Astrocyte (in vitro differentiated cells and primary cell): ENCODE data around the gene KLRC4.
"Not testable (repeated sequence)": the region's sequence is repeated elsewhere in the genome, so short reads cannot be mapped to it uniquely, and the experiment has no call there.

Source experiments
- EZH2 ChIP-seq: IDR thresholded peaks from 2 replicates; pipeline ENCODE4 v1.6.1; 2012; ENCODE audit warnings: mild to moderate bottlenecking, low read length, inconsistent platforms; ENCODE audit not compliant: insufficient read depth
- TF ChIP-seq, protein P1 (sequence below): IDR thresholded peaks from 2 replicates; pipeline ENCODE4 v1.5.1; 2011; ENCODE audit warnings: low read depth, mild to moderate bottlenecking, inconsistent platforms, low read length, moderate library complexity; ENCODE audit not compliant: insufficient read depth

DNA sequence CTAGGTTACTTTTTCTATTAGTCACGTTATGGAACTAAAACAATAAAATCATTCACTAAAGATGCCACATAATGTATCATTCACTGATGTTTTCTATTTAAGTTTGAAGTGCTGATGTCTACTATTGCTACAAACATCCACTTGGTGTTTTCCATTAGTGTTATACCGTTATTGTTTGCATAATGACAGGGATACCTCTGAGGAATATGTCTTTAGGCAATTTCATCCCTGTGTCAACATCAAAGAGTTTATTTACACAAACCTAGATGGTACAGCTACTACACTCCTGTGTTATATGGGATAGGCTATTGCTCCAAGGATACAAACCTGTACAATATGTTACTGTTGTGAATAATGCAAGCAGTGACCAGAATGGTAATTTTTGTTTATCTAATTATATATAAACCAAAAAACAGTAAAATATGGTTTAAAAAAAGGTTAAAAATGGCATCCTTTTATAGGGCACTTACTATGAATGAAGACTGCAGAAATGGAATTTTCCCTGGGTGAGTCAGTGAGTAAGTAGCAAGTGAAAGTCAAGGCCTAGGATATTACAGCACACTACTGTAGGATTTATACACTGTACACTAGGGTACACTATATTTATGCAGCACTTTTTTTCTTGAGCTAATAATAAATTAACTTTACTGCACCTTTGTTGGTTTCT, 30.2 kb upstream of the KLRC4 start:
- TF ChIP-seq, protein P1, sequence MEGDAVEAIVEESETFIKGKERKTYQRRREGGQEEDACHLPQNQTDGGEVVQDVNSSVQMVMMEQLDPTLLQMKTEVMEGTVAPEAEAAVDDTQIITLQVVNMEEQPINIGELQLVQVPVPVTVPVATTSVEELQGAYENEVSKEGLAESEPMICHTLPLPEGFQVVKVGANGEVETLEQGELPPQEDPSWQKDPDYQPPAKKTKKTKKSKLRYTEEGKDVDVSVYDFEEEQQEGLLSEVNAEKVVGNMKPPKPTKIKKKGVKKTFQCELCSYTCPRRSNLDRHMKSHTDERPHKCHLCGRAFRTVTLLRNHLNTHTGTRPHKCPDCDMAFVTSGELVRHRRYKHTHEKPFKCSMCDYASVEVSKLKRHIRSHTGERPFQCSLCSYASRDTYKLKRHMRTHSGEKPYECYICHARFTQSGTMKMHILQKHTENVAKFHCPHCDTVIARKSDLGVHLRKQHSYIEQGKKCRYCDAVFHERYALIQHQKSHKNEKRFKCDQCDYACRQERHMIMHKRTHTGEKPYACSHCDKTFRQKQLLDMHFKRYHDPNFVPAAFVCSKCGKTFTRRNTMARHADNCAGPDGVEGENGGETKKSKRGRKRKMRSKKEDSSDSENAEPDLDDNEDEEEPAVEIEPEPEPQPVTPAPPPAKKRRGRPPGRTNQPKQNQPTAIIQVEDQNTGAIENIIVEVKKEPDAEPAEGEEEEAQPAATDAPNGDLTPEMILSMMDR: not testable (repeated sequence)
- not testable (repeated sequence) for TF ChIP-seq EZH2
